GM12891 (cell line): Measurements from ENCODE around the gene ROR1.

ENCODE experiments used
- PAX5 ChIP-seq: IDR thresholded peaks from 2 replicates; pipeline ENCODE4 v1.6.1; 2011; ENCODE audit warnings: low read length, moderate library complexity, mild to moderate bottlenecking; ENCODE audit not compliant: insufficient read depth, severe bottlenecking
- POLR2A ChIP-seq: IDR thresholded peaks from 2 replicates; pipeline ENCODE4 v1.6.1; 2011; ENCODE audit warnings: low read depth, low read length, control low read depth
- POLR2AphosphoS5 ChIP-seq: IDR thresholded peaks from 2 replicates; pipeline ENCODE4 v1.6.1; 2011; ENCODE audit warnings: low read depth, low read length, control low read depth
- POU2F2 ChIP-seq: IDR thresholded peaks from 2 replicates; pipeline ENCODE4 v1.6.1; 2011; ENCODE audit warnings: low read depth, mild to moderate bottlenecking, control low read depth, low read length, moderate library complexity
- TAF1 ChIP-seq: IDR thresholded peaks from 2 replicates; pipeline ENCODE4 v1.6.1; 2011; ENCODE audit warnings: low read depth, low read length, control low read depth

DNA sequence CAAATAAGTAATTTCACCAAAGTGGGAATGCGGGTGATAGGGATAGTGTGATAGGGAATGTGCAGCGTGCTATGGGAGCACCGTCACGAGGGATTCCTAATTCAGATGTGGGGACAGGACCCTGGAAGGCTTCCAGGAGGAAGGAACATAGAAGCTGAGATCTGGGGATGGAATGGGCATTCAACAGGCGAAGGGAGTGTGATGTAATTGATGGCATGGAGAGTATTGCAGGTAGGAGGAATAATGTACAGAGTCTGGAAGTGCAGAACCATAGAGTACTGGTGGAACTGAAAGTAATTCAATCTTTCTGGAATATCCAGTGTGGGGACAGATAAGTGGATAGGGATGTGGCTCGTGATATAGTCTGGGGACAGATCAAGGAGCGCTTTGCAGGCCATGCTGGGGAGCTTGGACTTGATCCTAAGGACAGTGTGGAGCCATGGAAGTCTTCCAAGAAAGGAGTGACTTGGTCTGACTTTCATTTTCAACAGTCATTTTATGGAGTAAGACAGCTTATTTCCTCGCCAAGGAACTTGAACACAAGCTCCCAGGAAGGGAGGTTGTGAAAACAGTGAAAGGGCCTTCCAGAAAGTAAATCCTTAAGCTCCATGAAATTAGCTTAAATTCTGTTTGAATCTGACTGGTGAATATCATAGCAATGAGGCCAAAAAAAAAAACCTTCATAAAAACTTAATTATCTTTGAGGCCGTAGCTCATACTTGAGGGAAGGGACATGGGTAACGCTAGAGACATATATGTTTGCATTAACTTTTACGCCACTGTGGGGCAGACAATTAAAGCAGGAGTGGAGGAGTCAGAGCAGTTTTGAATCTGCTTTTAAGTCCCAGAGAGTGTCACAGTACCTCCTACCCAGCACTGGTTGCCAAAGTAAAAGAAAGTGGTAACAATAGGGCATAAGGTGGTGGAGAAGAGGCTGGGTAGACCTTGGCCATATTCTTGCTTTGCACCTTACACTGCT is 55.8 kb downstream of the ROR1 start:
- TF ChIP-seq POLR2AphosphoS5 (no peak), POLR2A (no peak), TAF1 (no peak), PAX5 (no peak), POU2F2 (no peak)
